ENCODE data around the gene UGT3A1. TPM values are rescaled to one million over a fixed set of nuclear protein-coding genes. Genes with fewer than 3 reads are reported as not detected.

UGT3A1 gene, protein sequence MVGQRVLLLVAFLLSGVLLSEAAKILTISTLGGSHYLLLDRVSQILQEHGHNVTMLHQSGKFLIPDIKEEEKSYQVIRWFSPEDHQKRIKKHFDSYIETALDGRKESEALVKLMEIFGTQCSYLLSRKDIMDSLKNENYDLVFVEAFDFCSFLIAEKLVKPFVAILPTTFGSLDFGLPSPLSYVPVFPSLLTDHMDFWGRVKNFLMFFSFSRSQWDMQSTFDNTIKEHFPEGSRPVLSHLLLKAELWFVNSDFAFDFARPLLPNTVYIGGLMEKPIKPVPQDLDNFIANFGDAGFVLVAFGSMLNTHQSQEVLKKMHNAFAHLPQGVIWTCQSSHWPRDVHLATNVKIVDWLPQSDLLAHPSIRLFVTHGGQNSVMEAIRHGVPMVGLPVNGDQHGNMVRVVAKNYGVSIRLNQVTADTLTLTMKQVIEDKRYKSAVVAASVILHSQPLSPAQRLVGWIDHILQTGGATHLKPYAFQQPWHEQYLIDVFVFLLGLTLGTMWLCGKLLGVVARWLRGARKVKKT
- total RNA-seq: 1.4 TPM in 1 of 2 replicates, not detected in the other

DNA sequence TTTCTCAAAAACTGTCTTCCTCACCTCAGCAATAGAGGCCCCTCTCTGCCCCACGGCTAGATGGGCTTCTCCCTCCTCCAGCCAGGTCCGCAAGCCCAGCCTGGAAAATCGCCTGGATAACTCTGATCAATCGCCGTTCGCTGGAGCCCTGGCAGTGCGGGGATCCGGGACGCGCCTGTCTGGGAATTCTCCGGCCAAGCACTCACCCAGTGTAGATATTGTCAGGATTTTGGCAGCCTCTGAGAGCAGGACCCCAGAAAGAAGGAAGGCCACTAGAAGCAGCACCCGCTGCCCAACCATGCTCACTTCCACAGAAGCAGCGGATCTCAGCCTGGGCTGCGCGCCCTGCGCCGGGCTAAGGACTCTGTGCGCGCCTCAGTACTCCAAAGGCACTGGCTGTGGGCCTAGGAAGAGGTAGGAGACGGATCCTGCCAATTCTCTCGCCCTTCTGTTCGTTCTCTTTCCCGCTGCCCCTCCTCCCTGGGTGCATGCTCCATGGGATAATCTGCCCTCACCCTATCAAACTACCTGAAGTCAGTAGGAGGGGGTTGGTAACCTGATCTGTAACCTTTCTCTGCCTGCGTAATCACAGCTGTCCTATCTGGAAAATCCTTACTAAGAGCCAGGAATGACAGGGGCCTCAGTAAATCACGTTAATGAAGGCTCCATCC, at the start of gene UGT3A1:
Gene UGT3A1, minus strand, starts transcription at position 450 of the 671 bp plus-strand sequence. Its CDS starts 150 bp downstream, at position 300.

DNA sequence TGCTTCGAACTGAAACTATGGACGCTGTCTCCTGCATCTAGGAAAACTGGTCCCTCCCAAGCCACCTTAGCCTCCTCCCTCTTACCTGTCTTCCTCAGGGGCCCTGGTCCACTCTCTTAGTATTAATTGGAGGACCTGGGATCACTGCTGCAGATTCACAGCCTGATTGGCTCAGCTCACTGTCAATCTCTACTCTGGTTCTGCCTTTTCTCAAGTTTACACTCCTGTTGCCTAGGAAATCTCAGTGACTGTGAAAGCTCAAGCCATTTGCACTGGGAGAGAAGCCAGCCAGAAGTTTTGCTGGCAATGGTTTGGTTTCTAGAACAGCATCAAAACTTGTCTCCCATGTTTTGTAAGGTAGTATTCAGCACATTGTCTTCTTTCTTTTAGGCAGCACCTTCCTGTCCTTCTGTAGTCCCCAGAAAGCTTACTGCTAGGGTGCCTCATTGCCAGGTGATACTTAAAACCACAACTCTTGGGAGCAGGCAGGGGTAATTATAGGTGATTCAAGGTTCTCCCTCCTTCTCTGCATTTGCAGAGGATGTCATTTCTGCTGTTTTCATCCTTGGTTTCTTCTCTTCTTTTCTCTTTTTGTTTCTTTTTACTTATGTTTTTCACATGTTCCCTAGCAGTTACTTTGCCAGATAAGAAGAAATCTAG, 52.5 kb downstream of the UGT3A1 start, which contains the start of gene CAPSL:
Gene CAPSL, minus strand, starts transcription at position 55 of the 660 bp plus-strand sequence. CDS start 17,502 bp downstream, outside the sequence.

Other genes starting within 250 kb of the UGT3A1 start
- gene IL7R, start 134.5 kb downstream of the UGT3A1 start, total RNA-seq: 1.4 TPM in 1 of 2 replicates, not detected in the other
- not detected in 2 replicates for gene CAPSL, start 52.8 kb downstream of the UGT3A1 start, total RNA-seq
- not detected in 2 replicates for gene UGT3A2, start 75.5 kb upstream of the UGT3A1 start, total RNA-seq
- gene LMBRD2, start 160.5 kb upstream of the UGT3A1 start, total RNA-seq: 7.5 and 17.4 TPM in 2 replicates
- gene SKP2, start 160.7 kb upstream of the UGT3A1 start, total RNA-seq: 12.5 and 20.7 TPM in 2 replicates

All from tracheal epithelial cell (primary cell).